ENCODE measurements around the gene MSI1.

MSI1 gene

DNA sequence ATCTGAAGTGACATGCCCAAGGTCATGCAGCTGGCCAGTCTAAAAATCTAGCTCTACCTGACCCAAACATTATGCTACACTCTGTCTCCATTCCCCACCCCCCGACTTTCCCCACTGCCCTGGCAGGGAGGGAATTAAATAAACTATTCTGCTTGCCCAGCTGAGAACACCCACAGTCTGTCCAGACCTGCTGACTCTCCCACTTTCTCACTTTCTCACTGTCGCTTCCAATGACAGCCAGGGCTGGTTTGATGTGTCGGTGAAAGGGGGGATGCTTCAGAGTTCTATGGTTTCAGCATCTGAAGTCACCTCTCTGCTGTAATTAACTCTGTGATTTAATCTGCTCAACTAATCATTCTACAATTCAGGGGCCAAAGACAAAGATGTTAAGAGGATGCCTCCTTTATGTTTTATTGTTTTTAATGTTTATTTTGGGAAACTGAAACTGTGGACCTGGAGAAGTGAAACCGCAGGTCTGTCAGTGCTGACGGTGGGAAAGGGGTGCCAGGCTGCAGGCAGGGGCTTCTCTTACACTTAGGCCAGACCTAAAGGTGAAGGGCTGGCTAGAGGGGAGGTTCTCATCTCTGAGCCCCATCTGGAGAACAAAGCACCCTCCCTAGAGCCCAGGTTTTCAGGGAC is 8.1 kb upstream of the MSI1 start:
- DNase-seq (ENCODE audit: low read depth), result no peak

DNA sequence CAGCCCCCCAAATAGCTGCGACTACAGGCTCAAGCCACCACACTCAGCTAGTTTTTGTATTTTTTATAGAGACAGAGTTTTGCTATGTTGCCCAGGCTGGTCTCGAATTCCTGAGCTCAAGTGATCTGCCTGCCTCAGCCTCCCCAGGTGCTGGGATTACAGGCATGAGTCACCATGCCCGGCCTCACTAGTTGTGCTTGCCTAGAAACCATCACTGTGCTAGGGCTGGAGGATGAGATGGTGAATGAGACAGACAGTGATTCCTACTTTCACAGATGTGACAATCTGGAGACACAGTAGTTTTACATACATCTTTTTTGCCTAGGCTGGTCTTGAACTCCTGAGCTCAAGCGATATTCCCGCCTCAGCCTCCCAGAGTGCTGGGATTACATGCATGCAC is 7.5 kb upstream of the MSI1 start:
- peak; percentile 19 for DNase-seq (ENCODE audit: low read depth)

DNA sequence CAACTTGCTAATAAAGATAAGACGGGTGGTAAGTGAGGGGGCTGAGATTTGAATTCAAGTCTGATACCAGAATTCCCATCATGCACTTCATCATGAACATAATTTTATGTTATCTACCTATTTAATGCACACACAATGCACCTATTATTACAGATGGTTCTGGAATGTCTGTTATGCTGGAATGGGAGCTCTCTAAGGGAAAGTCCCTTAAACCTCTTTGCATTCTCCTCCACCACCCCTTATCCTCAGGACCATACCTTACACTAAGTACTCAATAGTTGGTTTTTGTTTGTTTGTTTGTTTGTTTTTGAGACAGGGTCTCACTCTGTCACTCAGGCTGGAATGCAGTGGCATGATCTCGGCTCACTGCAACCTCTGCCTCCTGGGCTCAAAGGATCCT is 7.0 kb upstream of the MSI1 start:
- DNase-seq (ENCODE audit: low read depth), result no peak

DNA sequence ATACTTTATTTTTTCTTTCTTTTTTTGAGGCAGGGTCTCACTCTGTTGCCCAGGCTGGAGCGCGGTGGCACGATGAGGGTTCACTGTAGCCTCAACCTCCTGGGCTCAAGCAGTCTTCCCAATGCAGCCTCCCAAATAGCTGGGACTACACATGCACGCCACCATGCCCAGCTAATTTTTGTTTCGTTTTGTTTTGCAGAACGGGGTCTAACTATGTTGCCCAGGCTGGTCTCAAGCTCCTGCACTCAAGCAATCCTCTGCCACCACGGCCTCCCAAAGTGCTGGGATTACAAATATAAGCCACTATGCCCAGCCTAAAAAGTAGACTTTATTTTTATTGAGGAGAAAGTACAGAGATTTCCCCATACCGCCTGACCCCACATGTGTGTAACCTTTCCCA is 4.7 kb upstream of the MSI1 start:
- no peak for DNase-seq (ENCODE audit: low read depth)

DNA sequence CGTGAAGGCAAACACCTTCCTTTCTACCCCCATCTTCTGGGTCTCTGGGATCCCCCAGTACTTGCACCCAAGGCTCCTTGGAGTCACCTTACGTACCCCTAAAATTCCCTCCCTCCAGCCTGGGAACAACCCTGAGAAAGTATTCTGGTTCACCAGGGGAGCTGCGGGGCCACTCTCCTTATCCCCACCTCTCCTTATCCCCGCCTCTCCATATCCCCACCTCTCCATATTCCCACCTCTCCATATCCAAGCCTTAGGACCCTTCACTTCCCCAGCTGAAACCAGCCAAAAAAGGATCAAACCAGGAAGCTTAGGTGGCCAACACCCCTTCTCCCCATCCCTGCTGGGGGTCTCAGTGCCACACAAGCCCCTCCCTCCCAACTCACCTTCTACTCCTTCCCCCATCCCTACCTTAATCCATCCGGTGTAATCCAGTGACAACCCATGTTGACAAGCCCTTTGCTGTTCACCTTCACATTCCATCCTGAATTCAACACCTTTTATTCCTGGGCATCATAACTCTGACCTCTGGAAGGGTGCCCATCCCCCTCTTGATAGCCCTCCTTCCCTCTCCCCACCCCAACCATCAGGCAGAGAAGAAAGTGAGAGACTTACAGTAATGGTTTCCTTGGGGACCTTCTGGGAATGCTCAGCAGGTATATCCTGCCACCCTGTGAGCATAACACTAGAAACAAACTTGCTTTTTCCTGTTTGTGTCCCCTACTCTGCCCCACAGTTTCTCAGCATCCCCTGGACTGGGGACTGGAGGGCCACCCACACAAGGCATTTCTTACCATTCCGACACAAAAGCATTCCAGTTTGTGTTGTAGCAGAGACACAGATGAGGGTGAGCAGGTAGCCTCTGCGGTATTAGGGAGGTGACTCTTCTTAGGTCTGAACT is 1.6 kb upstream of the MSI1 start:
- no peak for DNase-seq (ENCODE audit: low read depth)

DNA sequence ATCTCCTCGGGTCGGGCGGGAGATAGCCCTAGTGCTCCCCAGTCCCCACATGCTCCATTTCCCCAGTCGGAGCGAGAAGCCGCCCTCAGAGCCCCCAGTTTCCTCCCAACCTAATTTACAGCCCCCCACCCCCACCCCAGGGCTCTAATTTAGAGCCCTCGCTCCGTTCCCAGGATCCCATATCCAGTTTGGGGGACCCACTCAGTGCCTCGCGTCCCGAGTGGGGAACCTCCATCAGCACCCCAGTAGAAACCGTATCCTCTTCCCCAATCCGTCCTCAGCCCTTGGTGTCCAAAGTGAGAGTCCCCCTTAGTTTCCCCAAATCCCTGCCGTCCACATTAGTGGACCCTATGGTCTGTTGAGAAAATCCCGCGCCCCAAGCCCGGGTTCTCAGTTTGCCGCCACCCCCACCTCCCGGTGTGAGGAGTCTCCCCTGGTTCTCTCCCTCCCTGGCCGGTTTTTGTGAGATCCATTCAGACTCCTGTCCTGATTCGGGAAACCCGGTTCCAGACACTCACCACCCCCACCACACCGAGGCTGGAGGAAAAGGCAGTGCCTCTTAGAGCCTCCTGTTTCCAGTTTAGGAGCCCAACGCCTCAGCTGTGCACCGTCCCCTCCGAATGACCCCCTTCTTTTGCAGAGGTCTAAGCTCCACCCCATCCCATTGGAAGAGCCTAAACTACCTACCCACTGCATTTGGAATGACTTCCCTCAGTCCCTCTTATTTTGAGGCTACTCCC is 809 bp upstream of the MSI1 start:
- DNase-seq (ENCODE audit: low read depth), result no peak

DNA sequence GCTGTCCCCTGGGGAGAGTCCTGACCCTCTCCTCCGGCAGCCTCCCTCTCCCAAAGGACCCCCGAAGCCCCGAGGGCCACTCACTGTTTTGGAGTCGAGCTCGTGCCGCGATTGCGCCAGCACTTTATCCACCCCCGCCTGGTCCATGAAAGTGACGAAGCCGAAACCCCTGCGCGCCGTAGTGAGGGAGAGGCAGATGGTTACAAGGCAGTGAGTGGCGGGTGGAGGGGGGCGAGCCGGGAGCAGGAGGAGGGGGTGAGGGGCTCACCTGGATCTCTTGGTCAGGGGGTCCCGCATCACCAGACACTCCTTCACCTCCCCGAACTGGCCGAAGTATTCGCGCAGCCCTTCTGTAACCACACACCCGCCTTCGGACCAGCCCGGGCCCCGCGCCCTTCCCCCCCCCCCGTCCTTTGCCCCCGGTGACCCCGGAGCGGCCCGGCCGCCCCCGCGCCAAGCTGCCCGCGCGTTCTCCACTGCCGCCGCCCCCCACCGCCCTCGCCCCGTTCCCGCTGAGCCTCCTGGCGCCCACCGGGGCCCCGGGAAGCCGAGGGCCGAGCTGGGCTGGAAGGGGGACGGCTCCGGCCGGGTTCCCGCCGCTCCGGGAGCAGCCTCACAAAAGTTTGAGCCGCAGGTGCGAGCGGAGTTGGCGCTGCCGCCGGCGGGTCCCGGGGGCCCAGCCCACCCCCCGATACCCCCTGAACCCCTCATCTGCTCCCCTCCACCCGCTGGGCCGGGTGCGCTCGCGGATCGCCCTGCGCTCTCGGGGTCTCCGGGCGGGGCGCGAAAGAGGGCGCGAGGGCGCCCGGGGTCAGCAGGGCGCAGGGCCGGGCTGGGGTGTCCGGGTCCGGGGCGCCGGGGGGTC is 808 bp downstream of the MSI1 start:
- DNase-seq (ENCODE audit: low read depth), result no peak

DNA sequence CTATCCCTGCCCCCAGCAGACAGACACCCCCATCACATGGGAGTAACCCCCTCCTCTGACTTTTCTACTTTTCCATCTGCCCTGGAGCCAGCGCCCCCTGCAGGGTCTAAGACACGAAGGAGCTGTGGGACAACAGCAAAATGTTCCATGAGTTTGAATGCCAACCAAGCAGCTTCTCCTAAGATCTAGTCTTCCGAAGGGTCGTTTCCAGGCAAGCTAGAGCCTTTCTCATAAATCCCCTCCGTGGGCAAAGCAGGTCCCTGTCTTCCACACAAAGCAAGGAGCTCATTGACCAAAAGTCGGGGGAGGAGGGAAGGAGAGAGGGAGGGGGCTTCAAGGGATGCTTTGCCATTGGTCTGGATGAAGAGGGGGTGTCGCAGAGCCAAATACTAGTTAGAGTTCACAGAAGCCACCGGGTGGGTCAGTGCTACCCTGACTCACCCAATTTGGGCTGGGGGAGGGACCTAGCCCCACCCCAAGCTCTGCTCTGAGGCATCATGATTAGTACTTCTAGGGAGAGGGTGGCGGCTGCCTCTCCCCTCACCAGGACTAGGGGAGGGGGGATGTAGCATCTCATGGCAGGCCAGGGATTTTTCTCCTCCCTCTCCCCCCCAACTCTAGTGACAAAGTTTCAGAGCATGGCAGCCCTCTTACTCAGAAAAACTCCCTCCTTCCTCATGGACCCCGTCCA is 1.6 kb downstream of the MSI1 start:
- DNase-seq (ENCODE audit: low read depth), result no peak

DNA sequence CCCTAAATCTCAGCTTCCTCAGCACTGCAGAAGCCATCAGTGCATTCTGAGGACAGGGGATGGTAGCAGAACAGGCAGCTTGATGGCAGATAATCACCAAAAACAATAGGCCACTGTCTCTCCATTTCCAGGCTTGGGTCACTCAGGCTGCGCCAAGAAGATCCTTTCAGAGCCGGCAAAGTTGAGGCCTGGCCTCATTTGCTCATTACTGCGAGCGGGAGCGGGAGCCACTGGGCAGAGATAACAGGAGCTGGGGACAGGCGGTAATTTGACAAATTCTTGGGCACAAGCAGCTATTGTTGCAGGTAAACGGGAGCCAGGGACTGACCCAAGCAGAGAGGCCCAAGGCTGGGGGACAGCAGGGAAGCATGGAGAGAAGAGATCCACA is 2.1 kb downstream of the MSI1 start:
- DNase-seq (ENCODE audit: low read depth), result no peak

DNA sequence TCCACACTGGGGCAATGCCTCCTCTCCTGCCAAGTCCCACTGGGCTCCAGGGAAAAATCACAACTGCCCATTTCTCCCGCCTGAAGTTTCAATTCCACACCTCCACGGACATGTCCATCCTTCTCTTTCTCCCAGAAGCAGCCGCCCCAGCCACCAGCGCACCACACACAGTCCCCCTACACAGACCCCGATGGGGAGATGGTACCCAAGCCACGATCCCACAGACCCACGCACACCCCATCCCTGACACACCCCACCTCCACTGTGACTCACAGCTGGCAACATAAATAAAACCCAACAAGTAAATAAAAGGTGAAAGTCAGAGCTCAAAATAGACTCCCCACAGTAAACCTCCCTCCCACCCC is 2.6 kb downstream of the MSI1 start:
- no peak for DNase-seq (ENCODE audit: low read depth)

DNA sequence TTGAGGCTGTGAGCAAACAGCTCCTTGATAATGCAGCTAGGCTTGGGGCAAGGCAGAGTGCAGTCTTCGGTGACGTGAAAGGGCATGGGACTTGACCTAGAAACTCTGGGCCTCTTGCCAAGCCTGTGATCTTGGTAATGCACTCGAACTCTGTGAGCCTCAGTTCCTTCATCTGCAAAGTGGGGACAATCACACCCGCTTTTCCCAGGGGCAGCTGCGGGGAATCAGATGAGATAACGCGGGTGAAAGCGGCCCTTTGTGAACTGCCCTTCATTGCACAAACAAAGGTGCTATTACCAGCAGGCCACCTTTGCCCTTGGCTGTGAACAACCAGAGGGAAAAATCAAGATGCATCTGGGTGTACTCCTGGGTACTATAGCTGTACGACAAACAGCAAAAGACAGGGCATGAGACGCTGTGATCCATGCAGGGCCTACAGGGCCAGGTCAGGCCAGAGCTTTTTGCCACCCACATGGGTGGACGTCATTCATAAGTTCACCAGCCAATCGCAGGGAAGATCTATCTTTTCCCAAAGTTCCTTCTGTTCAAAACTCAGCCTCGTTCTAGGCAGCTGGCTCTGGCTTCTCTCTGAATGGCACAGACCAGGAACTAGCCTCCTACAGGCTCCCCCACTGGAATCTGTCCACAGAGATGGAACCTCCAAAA is 3.2 kb downstream of the MSI1 start:
- DNase-seq (ENCODE audit: low read depth), result no peak

DNA sequence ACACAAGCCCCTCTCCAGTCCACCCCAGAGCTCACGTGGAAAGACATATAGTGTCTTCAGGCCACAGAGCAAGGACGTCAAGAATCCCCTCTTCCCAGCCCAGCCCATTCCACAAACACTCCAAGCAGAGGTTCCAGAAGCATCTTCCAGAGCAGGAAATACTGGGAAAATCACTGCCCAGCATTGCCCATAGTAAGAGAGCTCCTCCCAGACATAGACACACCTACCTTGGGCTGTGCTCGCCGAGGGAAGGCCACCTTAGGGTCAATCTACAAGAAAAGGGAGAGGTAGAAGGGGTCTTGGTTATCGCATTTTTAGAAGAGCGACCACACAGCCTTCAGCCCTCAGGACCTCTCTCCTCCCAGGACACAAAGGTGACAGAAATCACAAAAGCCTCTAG is 4.5 kb downstream of the MSI1 start:
- no peak for DNase-seq (ENCODE audit: low read depth)

DNA sequence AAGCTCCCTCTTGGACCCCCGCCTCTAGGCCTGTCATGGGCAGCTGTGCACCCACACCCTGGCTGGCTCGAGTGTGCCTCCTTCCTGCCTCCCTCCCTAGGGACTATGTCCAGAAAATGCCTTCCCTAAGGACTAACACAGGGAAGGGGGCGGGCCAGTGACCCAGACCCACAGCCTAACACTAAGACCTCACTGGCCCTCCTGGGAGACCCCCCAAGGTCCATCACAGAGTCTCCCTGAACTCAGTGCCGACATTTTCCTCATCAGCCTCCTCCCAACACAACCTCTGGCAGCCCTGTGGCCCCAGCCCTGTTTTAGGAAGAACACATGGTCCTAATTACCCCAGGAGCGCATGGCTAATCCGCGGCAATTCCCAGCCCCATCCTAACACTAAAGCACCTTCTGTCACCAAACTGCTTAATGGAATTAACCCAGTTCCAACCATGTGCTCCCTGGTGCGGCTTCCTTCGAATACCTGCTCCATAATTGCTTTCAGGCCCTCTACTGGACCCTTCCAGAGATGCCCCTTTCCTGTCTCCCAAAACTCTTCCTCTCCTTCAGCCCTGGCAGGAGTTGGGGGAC is 5.6 kb downstream of the MSI1 start:
- no peak for DNase-seq (ENCODE audit: low read depth)

DNA sequence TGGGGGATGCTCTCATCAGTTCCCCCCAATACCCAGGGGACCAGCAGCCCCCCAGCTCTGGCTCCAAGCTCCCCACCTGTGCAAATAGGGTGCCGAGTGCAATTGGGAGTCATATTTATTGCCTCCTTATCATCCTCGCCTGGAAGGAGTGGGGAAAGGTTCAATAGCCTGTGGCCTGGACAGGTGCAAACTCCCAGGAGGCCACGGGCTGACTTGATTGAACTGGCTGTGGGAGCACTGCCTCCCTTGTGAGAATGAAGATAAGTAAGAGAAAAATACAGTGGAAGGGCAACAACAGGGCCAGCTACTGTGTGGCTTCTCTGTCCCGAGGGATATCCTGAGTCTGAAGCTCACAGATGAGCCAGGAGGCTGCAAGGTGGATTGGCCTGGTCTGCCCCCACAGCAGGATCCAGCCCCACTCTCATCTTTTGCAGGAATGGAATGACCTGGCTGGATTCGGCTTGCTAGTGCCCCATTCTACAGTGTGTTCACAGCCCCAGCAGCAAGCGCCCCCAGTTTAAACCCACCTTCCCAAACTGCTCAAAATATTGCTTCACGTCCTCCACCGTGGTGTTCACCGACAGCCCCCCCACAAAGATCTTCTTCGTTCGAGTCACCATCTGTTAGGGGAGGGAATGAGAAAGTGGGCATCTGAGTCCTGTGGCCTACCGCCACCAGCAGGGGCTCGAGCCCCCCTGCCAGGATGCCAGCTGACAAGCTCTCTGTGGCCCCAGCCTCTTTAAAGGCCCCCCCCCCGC is 6.3 kb downstream of the MSI1 start:
- DNase-seq (ENCODE audit: low read depth), result no peak

DNA sequence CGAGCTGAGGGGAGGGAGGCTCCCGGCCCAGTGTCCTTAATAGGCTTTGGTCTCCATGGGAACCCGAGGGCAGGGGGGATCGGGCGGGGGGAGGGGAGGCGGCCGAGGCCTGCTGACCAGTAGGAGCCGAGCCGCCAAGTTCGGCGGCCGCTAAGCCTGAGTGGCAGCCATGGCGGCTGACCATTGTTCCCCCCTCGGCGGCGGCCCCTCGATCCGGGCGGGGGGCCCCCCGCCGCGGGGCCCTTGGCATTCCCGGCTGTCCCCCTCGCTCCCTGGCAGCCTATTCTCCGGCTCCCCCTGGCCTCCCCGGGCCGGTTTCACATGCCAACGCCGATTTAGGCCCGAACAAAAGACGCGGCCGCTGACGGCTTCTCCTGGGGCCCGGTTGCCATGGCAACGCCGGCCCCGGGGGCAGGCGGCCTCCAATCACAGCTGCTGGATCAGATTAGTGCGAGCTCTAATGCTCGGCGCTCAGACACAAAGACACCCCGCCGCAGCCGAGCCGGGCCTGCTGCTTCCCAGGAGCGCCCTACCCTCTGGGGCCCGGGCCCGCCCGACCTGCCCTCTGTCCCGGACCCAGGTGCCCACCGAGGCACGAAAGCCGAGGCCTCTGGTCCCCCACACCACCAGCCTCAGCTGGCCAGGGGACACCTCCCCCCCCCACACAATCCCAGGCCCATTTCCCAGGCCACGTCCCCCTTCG is 7.3 kb downstream of the MSI1 start:
- peak; percentile 67 for DNase-seq (ENCODE audit: low read depth)

DNA sequence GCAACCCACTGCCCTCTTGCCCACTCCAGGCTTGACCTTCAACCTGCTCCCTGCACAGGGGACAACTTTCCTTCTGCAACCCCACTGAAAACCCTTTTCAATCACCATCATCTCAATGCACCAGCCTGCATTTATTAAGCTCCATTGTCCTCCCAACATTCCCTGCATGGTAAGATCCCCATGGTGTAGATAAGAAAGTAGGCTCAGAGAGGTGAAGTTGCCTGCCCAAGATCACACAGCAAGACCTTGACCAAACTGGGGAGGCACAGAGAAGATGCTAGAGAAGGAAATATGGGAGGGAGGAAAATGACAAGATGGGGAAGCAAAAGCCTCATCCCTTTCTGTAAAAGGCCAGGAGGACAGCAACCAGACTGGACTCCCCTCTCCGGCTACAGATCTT is 9.8 kb downstream of the MSI1 start:
- no peak for DNase-seq (ENCODE audit: low read depth)

DNA sequence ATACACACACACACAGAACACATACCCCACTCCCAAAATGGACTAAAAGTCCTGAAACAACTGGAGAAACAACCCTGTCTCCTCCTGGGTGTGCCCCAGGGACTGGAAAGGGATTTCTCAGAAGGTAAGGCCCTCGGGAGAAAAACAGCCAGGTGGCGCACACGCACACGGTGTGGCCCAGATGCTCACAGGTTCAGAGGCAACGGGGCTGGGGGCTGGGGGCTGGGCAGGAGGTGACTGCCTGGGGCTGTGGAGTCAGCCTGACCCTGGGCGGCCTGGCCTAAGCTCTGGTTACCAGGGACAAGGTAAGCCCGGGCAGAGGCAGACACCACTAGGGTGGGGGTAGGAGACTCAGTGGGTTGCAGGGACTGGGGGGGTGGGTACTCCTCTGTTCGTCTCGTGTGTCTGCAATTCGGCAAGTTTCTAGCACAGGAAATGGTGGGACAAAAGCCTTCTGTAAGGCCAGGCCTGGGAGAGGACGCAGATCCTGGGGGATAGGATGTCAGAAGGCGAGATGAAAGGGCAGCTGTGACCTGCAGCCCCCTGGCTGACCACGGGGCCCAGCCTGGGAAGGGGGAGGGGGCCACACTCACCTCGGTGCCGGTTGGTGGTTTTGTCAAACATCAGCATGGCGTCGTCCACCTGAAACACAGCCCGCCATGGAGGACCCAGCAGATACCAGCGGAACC is 10.4 kb downstream of the MSI1 start:
- DNase-seq (ENCODE audit: low read depth), result no peak

DNA sequence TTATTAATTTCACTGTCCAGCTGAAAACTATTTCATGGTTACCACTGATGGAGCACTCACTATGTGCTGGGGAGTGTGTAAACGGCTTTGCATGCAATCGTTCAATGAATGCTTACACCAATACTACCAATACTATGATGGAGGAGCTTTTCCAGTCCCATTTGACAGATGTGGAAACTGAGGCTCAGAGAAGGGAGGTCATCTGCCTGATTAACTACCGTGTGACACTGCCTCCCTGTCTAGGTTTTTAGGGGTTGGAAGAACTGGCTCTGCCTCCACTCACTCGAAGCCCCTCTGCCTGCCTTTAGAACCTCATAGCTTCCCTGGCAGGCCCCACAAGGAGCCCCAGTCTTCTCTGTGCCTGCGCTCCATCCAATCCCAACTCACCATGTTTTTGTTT is 11.9 kb downstream of the MSI1 start:
- no peak for DNase-seq (ENCODE audit: low read depth)

Data from amniotic epithelial cell (primary cell).